Mesenchymal stem cell (in vitro differentiated cells and primary cell): ENCODE measurements around the gene CACNA1C.
A peak's percentile ranks its signal among the peaks of the same experiment; 100 is the strongest.

Experiments used
- DNase-seq: peaks from one replicate; pipeline ENCODE4 v3.0.0-alpha.2; 2013
- H2AFZ ChIP-seq: one replicate; pipeline ENCODE4 v1.6.1; 2013; ENCODE audit warnings: low read depth, mild to moderate bottlenecking, control low read depth, inconsistent platforms, low read length, moderate library complexity
- H2AK5ac ChIP-seq: 2 replicates; pipeline ENCODE4 v1.6.1; 2013; ENCODE audit warnings: low read length, moderate library complexity, mild to moderate bottlenecking, inconsistent platforms; ENCODE audit not compliant: severe bottlenecking
- H2BK120ac ChIP-seq: one replicate; pipeline ENCODE4 v1.6.1; 2013; ENCODE audit warnings: low read depth, mild to moderate bottlenecking, inconsistent platforms, low read length, moderate library complexity
- H2BK12ac ChIP-seq, 2 experiments: one replicate each; pipeline ENCODE4 v1.6.1; 2013; ENCODE audit warnings: inconsistent platforms in 2 of 2, low read length in 2 of 2, mild to moderate bottlenecking in 2 of 2, moderate library complexity in 2 of 2, control low read depth in 1 of 2
- H2BK15ac ChIP-seq: one replicate; pipeline ENCODE4 v1.6.1; 2013; ENCODE audit warnings: mild to moderate bottlenecking, low read depth, inconsistent platforms; ENCODE audit not compliant: poor library complexity, severe bottlenecking
- H2BK5ac ChIP-seq: 2 replicates; pipeline ENCODE4 v1.6.1; 2013; ENCODE audit warnings: low read depth, mild to moderate bottlenecking, low read length, control low read depth, inconsistent platforms; ENCODE audit not compliant: poor library complexity, severe bottlenecking
- H3K14ac ChIP-seq, 2 experiments: one replicate each; pipeline ENCODE4 v1.6.1; 2013; ENCODE audit warnings: inconsistent platforms in 2 of 2, low read length in 2 of 2, control low read depth in 1 of 2, mild to moderate bottlenecking in 1 of 2, moderate library complexity in 1 of 2
- H3K18ac ChIP-seq, 2 experiments: one replicate each; pipeline ENCODE4 v1.6.1; 2013; ENCODE audit warnings: inconsistent platforms in 2 of 2, low read length in 2 of 2, control low read depth in 1 of 2, low read depth in 1 of 2, mild to moderate bottlenecking in 1 of 2
- H3K23ac ChIP-seq, 2 experiments: one replicate each; pipeline ENCODE4 v1.6.1; 2013; ENCODE audit warnings: inconsistent platforms in 2 of 2, low read length in 2 of 2, mild to moderate bottlenecking in 2 of 2, moderate library complexity in 2 of 2, control low read depth in 1 of 2
- H3K27ac ChIP-seq: 2 replicates; pipeline ENCODE4 v1.5.1; 2013; ENCODE audit warnings: mild to moderate bottlenecking, moderate library complexity, low read length, control low read depth, inconsistent platforms; ENCODE audit not compliant: poor library complexity, severe bottlenecking
- H3K27me3 ChIP-seq, 2 experiments: 2 replicates each; pipeline versions ENCODE4 v1.6.1 to v1.7.0; 2013; ENCODE audit warnings: low read length in 2 of 2, mild to moderate bottlenecking in 2 of 2, moderate library complexity in 2 of 2, control low read depth in 1 of 2, inconsistent platforms in 1 of 2; ENCODE audit not compliant: control insufficient read depth in 1 of 2, insufficient read depth in 1 of 2
- H3K36me3 ChIP-seq, 2 experiments: 2 replicates each; pipeline versions ENCODE4 v1.6.1 to v1.7.0; 2013; ENCODE audit warnings: low read length in 2 of 2, control low read depth in 1 of 2, inconsistent platforms in 1 of 2, low read depth in 1 of 2, mild to moderate bottlenecking in 1 of 2; ENCODE audit not compliant: insufficient read depth in 2 of 2, control insufficient read depth in 1 of 2
- H3K4ac ChIP-seq, 2 experiments: one replicate each; pipeline ENCODE4 v1.6.1; 2013; ENCODE audit warnings: inconsistent platforms in 2 of 2, low read length in 2 of 2, mild to moderate bottlenecking in 2 of 2, moderate library complexity in 2 of 2, control low read depth in 1 of 2, low read depth in 1 of 2
- H3K4me1 ChIP-seq: 2 replicates; pipeline ENCODE4 v1.6.1; 2013; ENCODE audit warnings: low read depth, low read length, control low read depth; ENCODE audit not compliant: control insufficient read depth, insufficient read depth
- H3K4me2 ChIP-seq: 2 replicates; pipeline ENCODE4 v1.6.1; 2013; ENCODE audit warnings: low read length, mild to moderate bottlenecking, inconsistent platforms; ENCODE audit not compliant: poor library complexity, severe bottlenecking
- H3K4me3 ChIP-seq, 2 experiments: 2 replicates each; pipeline versions ENCODE4 v1.5.1 to v1.7.0; 2013; ENCODE audit warnings: low read length in 2 of 2, mild to moderate bottlenecking in 2 of 2, control low read depth in 1 of 2, low read depth in 1 of 2; ENCODE audit not compliant: insufficient read depth in 1 of 2
- H3K79me1 ChIP-seq: replicated peaks from 2 replicates; pipeline ENCODE4 v1.6.1; 2013; ENCODE audit warnings: mild to moderate bottlenecking, control low read depth, low read length, inconsistent platforms; ENCODE audit not compliant: poor library complexity, severe bottlenecking
- H3K9ac ChIP-seq: 2 replicates; pipeline ENCODE4 v1.7.0; 2013; ENCODE audit warnings: mild to moderate bottlenecking, low read length, moderate library complexity
- H3K9me3 ChIP-seq: 2 replicates; pipeline ENCODE4 v1.7.0; 2013; ENCODE audit warnings: mild to moderate bottlenecking, low read length; ENCODE audit not compliant: control insufficient read depth
- H4K8ac ChIP-seq: one replicate; pipeline ENCODE4 v1.6.1; 2013; ENCODE audit warnings: inconsistent platforms, mild to moderate bottlenecking, low read length, moderate library complexity
- H4K91ac ChIP-seq: one replicate; pipeline ENCODE4 v1.6.1; 2013; ENCODE audit warnings: mild to moderate bottlenecking, low read length, inconsistent platforms
- WGBS: methylation state at CpG from one replicate; pipeline ENCODE4 v1.1.7; 2013; ENCODE audit warnings: mixed read lengths; 5-methylcytosine and 5-hydroxymethylcytosine counted together

CACNA1C gene

GRCh38 chr12:2248901-2249381, 196.2 kb downstream of the CACNA1C start:
- no peak overlapping the region for H2AFZ ChIP-seq
- H3K4me1 ChIP-seq: peaks cover 25% of the 10 kb centered on the region

GRCh38 chr12:2250797-2251196, 198.0 kb downstream of the CACNA1C start:
- Histone ChIP-seq H3K4me2 (no peak overlapping the region), H3K27ac (no peak overlapping the region), H3K4ac (peak overlapping the region; percentile 61 to 71), H3K9me3 (no peaks in the 10 kb centered on the region), H4K91ac (peak overlapping the region; percentile 96), H2BK120ac (peak overlapping the region; percentile 82), H2BK5ac (no peak overlapping the region), H3K4me3 (no peak overlapping the region), H2AK5ac (no peak overlapping the region), H2AFZ (no peak overlapping the region), H4K8ac (peak overlapping the region; percentile 82), H2BK15ac (peak overlapping the region; percentile 83), H3K18ac (peak overlapping the region; percentile 86 to 97), H3K4me1 (peaks cover 15% of the 10 kb centered on the region), H2BK12ac (peak overlapping the region; percentile 97 to 98), H3K23ac (no peak overlapping the region), H3K9ac (no peak overlapping the region), H3K14ac (no peak overlapping the region), H3K79me1 (no peaks in the 10 kb centered on the region), H3K36me3 (no peaks in the 10 kb centered on the region), H3K27me3 (no peaks in the 10 kb centered on the region)
- WGBS: 19% methylated on average over 5 of the region's 5 CpGs
- peak; percentile 97 for DNase-seq

More at GRCh38 chr12:2248901-2249381, 196.2 kb downstream of the CACNA1C start:
- H4K8ac ChIP-seq: peak overlapping the region; percentile 97
- no peak overlapping the region for H2BK5ac ChIP-seq
- H2BK15ac ChIP-seq: peak overlapping the region; percentile 29
- H3K14ac ChIP-seq: peak overlapping the region in 1 of 2 experiments; percentile 5
- no peak overlapping the region for H2AK5ac ChIP-seq
- H2BK120ac ChIP-seq: peak overlapping the region; percentile 85
- peak overlapping the region; percentile 60 to 80 for H2BK12ac ChIP-seq
- H3K79me1 ChIP-seq: no peaks in the 10 kb centered on the region
- peak; percentile 78 for DNase-seq
- H3K9me3 ChIP-seq: no peaks in the 10 kb centered on the region
- H3K9ac ChIP-seq: no peak overlapping the region
- no peaks in the 10 kb centered on the region for H3K27me3 ChIP-seq
- peak overlapping the region; percentile 80 to 94 for H3K18ac ChIP-seq
- H3K23ac ChIP-seq: no peak overlapping the region
- 75% methylated on average over 6 of the region's 8 CpGs for whole genome bisulfite sequencing
- H3K36me3 ChIP-seq: no peaks in the 10 kb centered on the region
- no peak overlapping the region for H3K4me2 ChIP-seq
- no peak overlapping the region for H3K4me3 ChIP-seq
- H4K91ac ChIP-seq: peak overlapping the region; percentile 98
- H3K27ac ChIP-seq: no peak overlapping the region
- peak overlapping the region; percentile 87 to 94 for H3K4ac ChIP-seq

GRCh38 chr12:2251526-2252209, 198.9 kb downstream of the CACNA1C start:
- Histone ChIP-seq H2BK120ac (peak overlapping the region; percentile 39), H2BK15ac (no peak overlapping the region), H3K4me2 (no peak overlapping the region), H3K4ac (peak overlapping the region in 1 of 2 experiments; percentile 5), H3K79me1 (no peaks in the 10 kb centered on the region), H2BK5ac (no peak overlapping the region), H3K9ac (peak overlapping the region; percentile 16), H2AK5ac (no peak overlapping the region), H3K27ac (no peak overlapping the region), H4K8ac (no peak overlapping the region), H3K18ac (peak overlapping the region; percentile 34 to 86), H3K36me3 (no peaks in the 10 kb centered on the region), H3K14ac (no peak overlapping the region), H3K9me3 (no peaks in the 10 kb centered on the region), H3K27me3 (no peaks in the 10 kb centered on the region), H3K4me1 (peaks cover 8% of the 10 kb centered on the region), H3K23ac (no peak overlapping the region), H3K4me3 (peak overlapping the region in 1 of 2 experiments; percentile 3), H2BK12ac (peak overlapping the region; percentile 80 to 97), H2AFZ (no peak overlapping the region), H4K91ac (peak overlapping the region; percentile 2)
- WGBS: 82% methylated on average over 6 of the region's 8 CpGs
- no peak for DNase-seq

GRCh38 chr12:2255311-2255710, 202.5 kb downstream of the CACNA1C start:
- H3K27me3 ChIP-seq: no peaks in the 10 kb centered on the region
- H3K4me1 ChIP-seq: peaks cover 3% of the 10 kb centered on the region
- H3K14ac ChIP-seq: no peak overlapping the region
- no peak overlapping the region for H2AFZ ChIP-seq
- no peaks in the 10 kb centered on the region for H3K79me1 ChIP-seq
- no peak overlapping the region for H3K18ac ChIP-seq
- no peaks in the 10 kb centered on the region for H3K9me3 ChIP-seq
- no peak overlapping the region for H2BK120ac ChIP-seq
- no peaks in the 10 kb centered on the region for H3K36me3 ChIP-seq
- H2BK15ac ChIP-seq: peak overlapping the region; percentile 20
- H3K4ac ChIP-seq: no peak overlapping the region
- no peak for DNase-seq
- no peak overlapping the region for H3K4me3 ChIP-seq
- H4K91ac ChIP-seq: peak overlapping the region; percentile 45
- H2AK5ac ChIP-seq: no peak overlapping the region
- no peak overlapping the region for H3K23ac ChIP-seq
- no peak overlapping the region for H3K4me2 ChIP-seq
- no peak overlapping the region for H2BK12ac ChIP-seq
- H2BK5ac ChIP-seq: no peak overlapping the region
- H3K27ac ChIP-seq: no peak overlapping the region
- H4K8ac ChIP-seq: no peak overlapping the region
- no peak overlapping the region for H3K9ac ChIP-seq
- WGBS: 98% methylated on average over 2 of the region's 2 CpGs
